Measurements from ENCODE around the gene PPP1R8.

- TF ChIP-seq CTCF (conservative IDR thresholded peaks at IDR 0.05 in 1 of 2, IDR thresholded peaks at IDR 0.05 in 1 of 2; ENCODE audit: low read depth in 1 of 2, low read length in 2 of 2) = no peak
- no peak for TF ChIP-seq EZH2 (IDR thresholded peaks at IDR 0.05; ENCODE audit: low read length, missing control alignments)
Observed at GRCh38 chr1:27876341-27877114, 45.9 kb downstream of the PPP1R8 start.
